GM18873 (cell line): ENCODE results near the gene KLF13.
A peak's percentile ranks its signal among the peaks of the same experiment; 100 is the strongest.

Source experiments
- ATAC-seq: cut with Tn5 transposase; IDR thresholded peaks from one replicate; pipeline ENCODE4 v1.9.1; 2021; ENCODE audit warnings: mild to moderate bottlenecking, moderate library complexity, moderate number of reproducible peaks; ENCODE audit not compliant: unreplicated experiment, low FRiP score

The KLF13 gene

GRCh38 chr15:31314380-31314779, 12.3 kb upstream of the KLF13 start:
- no peak for ATAC-seq

GRCh38 chr15:31316135-31316795, 10.4 kb upstream of the KLF13 start:
- no peak for ATAC-seq

- ATAC-seq, result no peak
These were observed 9.6 kb upstream of the KLF13 start for GRCh38 chr15:31317017-31317416.

GRCh38 chr15:31317421-31318327, 9.0 kb upstream of the KLF13 start:
- no peak for ATAC-seq

GRCh38 chr15:31318429-31318828, 8.2 kb upstream of the KLF13 start:
- no peak for ATAC-seq

- ATAC-seq, result no peak
These were observed 6.6 kb upstream of the KLF13 start for GRCh38 chr15:31320022-31320421.

GRCh38 chr15:31321418-31321817, 5.2 kb upstream of the KLF13 start:
- ATAC-seq, result no peak

- ATAC-seq, result no peak
These were observed 4.1 kb upstream of the KLF13 start for GRCh38 chr15:31322504-31322903.

- ATAC-seq, result no peak
These were observed 3.0 kb upstream of the KLF13 start for GRCh38 chr15:31323627-31324026.

GRCh38 chr15:31324186-31324585, 2.4 kb upstream of the KLF13 start:
- ATAC-seq, result no peak

- ATAC-seq, result no peak
These were observed 1.6 kb upstream of the KLF13 start for GRCh38 chr15:31324806-31325594.

- ATAC-seq, result peak; percentile 0
These were observed 960 bp upstream of the KLF13 start for GRCh38 chr15:31325595-31326155.

GRCh38 chr15:31326875-31327668, 437 bp downstream of the KLF13 start:
- ATAC-seq, result no peak

GRCh38 chr15:31327669-31328427, 1.2 kb downstream of the KLF13 start:
- no peak for ATAC-seq

- no peak for ATAC-seq
These were observed 1.9 kb downstream of the KLF13 start for GRCh38 chr15:31328428-31328968.

- ATAC-seq, result no peak
These were observed 2.5 kb downstream of the KLF13 start for GRCh38 chr15:31328969-31329639.

GRCh38 chr15:31329640-31330010, 3.0 kb downstream of the KLF13 start:
- no peak for ATAC-seq

GRCh38 chr15:31330111-31330785, 3.6 kb downstream of the KLF13 start:
- ATAC-seq, result no peak
